KG1 (cell line): Measurements from ENCODE around the gene CNOT8.
A peak's percentile ranks its signal among the peaks of the same experiment; 100 is the strongest.
"Not testable (repeated sequence)": the region's sequence is repeated elsewhere in the genome, so short reads cannot be mapped to it uniquely, and the experiment has no call there.

Source experiments
- DNase-seq: peaks from one replicate; lab custom pipeline; 2025; lab: John Stamatoyannopoulos, UW

CNOT8 gene

DNA sequence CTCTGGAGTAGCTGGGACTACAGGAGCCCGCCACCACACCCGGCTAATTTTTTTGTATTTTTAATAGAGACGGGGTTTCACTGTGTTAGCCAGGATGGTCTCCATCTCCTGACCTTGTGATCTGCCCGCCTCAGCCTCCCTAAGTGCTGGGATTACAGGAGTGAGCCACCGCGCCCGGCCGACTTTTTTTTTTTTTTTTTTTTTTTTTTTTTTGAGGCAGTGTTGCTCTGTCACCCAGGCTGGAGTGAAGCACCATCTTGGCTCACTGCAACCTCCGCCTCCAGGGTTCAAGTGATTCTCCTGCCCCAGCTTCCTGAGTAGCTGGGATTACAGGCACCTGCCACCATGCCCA lies 22.8 kb upstream of the CNOT8 start:
- not testable (repeated sequence) for DNase-seq

GRCh38 chr5:154836225-154836624 lies 22.2 kb upstream of the CNOT8 start:
- DNase-seq = no peak

GRCh38 chr5:154837009-154837901 lies 21.2 kb upstream of the CNOT8 start:
- DNase-seq = no peak

DNA sequence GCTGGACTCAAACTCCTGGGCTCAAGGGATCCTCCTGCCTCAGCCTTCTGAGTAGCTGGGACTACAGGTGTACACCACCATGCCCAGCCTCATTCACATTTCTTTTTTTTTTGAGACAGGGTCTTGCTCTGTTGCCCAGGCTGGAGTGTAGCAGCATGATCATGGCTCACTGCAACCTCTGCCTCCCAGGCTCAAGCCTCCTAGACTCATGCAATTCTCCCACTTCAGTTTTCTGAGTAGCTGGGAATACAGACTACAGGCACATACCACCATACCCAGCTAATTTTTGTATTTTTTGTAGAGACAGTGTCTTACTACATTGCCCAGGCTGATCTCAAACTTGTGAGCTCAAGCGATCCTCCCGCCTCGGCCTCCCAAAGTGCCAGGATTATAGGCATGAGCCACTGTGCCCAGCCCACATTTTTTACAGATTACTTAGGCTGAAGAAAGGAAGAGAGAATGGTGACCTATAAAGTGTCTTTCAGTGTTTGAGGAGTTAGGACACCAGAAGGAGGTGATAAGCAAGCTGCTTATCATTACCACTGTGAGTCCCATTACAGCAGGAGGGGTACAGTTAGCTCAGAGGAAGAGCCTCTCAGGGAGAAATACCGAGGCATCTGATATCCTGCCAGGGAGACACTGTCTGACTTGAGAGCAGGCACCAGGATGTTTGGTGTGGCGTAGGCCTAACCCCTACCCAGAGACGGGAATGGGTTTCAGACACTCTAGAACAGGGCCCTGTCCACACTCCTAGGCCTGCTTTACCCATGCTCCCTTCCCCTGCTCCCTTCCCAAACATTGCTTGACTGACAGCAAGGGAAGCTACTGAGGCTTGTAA lies 17.8 kb upstream of the CNOT8 start:
- no peak for DNase-seq

- no peak for DNase-seq
Measured at GRCh38 chr5:154841273-154841661, 17.2 kb upstream of the CNOT8 start.

GRCh38 chr5:154842689-154843530 lies 15.5 kb upstream of the CNOT8 start:
- DNase-seq = no peak

DNA sequence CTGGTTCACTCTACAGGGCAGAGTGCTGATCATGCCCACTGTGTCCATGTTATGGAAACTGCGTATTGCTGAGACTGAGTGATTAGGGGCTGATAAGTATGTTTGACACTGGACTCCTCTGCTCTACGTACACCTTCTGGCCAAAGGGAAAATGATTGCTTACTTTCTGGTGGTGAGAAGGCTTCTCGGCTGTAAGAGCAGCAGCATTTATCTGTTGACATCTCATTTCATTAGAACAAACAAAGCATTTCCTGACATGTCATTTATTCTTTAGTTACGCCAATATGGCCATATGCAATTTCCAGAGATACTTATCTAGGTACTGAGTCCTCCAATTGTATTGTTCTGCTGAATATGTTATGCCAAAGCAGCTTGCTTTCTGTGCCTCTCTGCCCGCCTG lies 13.6 kb upstream of the CNOT8 start:
- DNase-seq = no peak

GRCh38 chr5:154849264-154849785 lies 9.1 kb upstream of the CNOT8 start:
- DNase-seq = no peak

DNA sequence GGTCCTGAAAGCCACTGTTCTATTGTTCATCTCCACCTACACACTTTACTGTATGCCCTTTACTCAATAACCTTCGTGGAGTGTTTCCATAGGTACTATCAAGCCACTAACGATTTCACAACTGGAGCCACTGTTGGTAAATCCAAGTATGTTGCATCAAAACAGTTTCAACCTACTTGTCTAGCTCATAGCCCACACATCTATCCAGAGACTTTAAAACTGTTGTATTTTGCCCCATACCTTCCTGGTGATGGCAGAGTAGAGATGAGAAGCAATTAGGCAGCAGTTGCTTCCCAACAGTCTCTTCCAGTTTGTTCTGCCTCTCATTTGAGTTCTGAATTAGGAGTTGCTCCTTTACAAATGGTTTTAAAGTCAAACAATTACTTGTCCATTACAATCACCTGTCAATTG lies 8.6 kb upstream of the CNOT8 start:
- no peak for DNase-seq

DNA sequence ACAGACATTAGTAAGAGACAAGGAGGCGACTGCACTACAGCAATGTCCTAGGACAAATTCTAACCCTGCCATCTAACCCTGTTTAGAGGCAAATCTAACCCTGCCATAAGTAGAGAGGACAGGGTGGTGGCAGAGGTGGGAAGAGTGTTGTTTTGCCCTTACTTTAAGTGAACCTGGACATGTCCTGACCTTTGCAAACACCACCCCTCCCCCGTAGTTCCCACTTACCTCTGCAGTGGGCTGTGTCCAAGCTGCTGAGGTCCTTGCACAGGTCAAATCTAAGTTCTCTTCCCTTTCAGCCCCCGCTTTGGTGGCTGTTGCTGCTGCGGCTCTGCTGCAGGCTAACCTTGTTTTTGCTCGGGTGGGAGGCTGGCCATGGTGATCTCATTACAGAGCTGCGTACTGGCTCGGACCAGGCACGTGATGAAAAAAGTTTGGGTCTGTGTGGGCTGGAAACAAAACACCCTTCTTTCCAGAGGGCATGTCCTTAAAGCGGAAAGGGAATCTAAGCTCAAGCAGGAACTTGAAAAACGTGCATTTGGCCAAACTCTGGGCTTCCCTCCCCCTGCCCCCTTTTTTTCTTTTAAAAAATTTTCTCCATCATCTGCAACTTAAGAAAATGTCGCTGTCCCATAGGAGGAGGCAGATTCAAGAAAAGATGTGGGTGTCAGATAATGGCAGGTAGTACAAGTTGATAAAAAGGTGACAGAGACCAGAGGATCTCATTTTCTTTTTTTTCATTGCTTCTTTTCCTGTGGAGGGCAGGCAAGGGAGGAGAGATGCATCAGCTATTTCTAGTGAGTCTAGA lies 8.0 kb upstream of the CNOT8 start, which contains the start of gene FAXDC2:
FAXDC2 (minus strand) TSS at position 349 of the 808 bp plus-strand sequence. CDS start 12,425 bp downstream, outside the sequence.
- no peak for DNase-seq

- DNase-seq = no peak
Measured at GRCh38 chr5:154851351-154851750, 7.1 kb upstream of the CNOT8 start.

GRCh38 chr5:154857530-154858296 lies 714 bp upstream of the CNOT8 start:
- peak; percentile 48 for DNase-seq

DNA sequence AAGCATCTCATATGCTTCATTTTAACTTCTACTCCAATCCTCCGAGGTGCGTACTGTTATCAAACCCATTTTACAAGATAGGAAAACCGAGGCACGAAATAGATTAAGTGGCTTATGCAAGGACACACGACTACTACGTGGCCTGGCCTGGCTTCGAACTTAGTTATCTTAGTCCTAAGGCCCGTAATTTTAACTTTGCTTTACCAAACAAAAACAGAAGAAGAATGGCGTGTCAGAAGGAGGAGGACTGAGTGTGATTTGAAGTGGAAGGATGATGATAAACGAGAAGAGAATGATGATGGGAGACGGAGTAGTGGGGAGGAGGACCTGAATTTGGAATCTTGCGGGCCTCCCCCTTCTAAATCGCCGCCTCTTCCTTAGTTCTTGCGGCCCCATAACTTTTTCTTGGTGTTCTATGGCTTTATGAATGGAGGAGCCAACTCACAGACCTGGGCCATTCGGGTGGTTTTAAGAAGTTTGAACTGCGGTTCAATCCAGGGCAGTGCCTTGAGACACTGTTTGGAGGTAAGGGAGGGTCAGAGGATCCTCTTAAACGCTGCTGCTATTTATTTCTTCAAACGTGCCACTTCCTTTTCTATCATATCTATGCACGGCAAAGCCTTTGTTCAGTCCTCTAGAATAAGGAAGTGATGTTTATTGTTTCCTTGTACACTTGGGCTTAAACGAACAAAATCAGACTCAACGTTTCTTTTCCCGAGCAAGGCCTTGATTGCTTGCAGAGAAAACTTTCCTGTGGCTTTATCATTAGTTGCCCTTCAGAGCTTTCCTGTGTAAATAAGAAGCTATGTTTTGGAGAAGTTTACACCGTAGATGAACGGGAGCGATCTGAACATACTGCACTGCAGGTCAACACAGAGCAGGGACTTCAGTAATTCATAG lies 795 bp downstream of the CNOT8 start:
- DNase-seq = peak; percentile 3

- DNase-seq = no peak
Measured at GRCh38 chr5:154860123-154860522, 1.7 kb downstream of the CNOT8 start.

- DNase-seq = no peak
Measured at GRCh38 chr5:154860765-154861164, 2.3 kb downstream of the CNOT8 start.

DNA sequence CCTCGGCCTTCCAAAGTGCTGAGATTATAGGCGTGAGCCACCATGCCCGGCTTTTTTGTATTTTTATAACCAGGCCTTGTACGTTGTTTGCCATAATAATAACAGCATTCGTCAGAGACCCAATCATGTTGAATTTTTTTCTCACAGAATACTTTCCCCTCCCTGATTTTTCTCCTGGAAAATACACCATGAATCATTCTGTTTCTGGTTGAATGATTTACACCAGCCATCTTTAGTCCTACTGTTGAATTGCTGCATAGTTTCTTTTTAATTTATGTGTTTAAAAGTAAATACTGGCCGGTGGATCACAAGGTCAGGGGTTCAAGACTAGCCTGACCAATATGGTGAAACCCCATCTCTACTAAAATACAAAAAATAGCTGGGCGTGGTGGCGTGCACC lies 3.5 kb downstream of the CNOT8 start:
- no peak for DNase-seq

- DNase-seq = no peak
Measured at GRCh38 chr5:154862766-154863165, 4.3 kb downstream of the CNOT8 start.

- DNase-seq = no peak
Measured at GRCh38 chr5:154863291-154864080, 5.1 kb downstream of the CNOT8 start.
